GM19328 (cell line): ENCODE results near the gene SBNO2.
"Not testable (repeated sequence)": the region's sequence is repeated elsewhere in the genome, so short reads cannot be mapped to it uniquely, and the experiment has no call there.

Experiments used
- ATAC-seq: cut with Tn5 transposase; IDR thresholded peaks from one replicate; pipeline ENCODE4 v1.9.1; 2021; ENCODE audit warnings: mild to moderate bottlenecking, moderate library complexity; ENCODE audit not compliant: unreplicated experiment

Gene SBNO2

DNA sequence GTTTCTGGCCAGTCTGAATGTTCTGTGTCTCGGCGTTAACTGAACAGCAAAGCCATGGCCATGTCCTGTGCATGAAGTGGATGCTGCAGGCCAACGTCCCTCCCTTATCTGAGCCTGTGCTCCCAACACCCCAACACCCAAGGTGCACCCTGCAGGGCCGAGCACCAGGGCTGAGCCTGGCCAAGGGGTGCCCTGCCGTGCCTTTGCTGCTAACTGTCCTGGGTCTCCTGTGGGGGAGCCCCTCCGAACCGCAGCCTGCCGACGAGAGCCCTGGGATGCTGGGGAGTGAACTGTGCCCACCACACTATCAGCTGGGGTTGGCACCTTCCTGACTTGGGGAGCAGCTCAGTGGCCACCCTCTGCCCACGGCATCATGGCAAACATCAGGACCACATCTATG lies 52.7 kb downstream of the SBNO2 start:
- no peak for ATAC-seq

DNA sequence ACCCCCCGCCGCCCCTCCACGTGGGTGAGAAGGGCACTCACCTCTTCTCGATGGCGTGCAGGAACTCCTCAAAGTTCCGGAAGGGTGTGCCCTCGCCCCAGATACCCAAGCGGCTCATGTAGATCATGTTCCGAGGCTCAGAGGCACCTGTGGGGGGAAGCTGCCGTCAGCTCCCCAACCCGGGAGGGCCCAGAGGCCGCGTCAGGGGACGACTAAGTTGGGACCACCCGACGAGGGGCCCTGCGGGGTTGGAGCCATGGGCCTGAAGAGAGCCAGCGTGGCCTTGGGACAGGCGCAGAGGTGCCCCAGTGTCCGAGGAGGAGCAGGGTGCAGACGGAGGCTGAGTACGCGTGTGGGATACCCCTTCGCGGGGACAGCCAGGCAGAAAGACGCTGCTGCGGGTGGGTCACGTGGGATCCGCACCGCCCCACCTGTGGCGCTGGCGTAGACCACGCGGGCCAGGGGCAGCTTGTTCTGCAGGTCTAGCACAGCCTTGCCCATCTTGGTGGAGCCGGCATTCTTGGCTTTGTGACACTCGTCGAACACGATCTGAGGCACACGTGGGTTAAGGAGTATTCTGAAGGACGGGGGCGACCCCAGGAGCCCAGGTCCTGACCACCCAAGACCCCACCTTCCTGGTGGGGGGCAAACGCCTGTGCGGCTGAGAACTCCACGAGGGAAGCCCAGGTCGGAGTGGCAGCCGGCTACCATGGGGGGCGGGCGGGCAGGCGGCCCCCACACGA lies 54.4 kb downstream of the SBNO2 start:
- no peak for ATAC-seq

DNA sequence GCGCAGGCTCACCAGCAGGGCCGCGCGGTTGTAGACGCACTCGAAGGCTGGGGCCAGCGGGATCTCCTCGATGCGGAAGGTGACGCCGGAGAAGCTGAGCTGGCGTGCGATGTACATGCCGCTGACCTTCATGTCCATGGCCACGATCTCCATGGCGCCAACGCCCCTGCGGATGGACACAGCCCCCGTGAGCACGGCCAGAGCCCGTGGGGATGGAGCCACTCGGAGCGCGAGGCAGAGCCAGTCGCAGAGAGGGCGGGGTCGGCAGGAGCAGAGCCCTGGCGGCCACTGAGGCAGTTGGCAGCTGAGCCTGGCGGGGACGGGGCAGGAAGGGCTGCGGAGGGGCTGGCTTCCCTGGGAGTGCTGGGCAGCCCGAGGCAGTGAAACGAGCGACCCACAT lies 55.1 kb downstream of the SBNO2 start:
- ATAC-seq: no peak

- ATAC-seq: no peak
Observed at GRCh38 chr19:1117654-1118053, 56.4 kb downstream of the SBNO2 start.

GRCh38 chr19:1116726-1117581 lies 57.1 kb downstream of the SBNO2 start:
- no peak for ATAC-seq

DNA sequence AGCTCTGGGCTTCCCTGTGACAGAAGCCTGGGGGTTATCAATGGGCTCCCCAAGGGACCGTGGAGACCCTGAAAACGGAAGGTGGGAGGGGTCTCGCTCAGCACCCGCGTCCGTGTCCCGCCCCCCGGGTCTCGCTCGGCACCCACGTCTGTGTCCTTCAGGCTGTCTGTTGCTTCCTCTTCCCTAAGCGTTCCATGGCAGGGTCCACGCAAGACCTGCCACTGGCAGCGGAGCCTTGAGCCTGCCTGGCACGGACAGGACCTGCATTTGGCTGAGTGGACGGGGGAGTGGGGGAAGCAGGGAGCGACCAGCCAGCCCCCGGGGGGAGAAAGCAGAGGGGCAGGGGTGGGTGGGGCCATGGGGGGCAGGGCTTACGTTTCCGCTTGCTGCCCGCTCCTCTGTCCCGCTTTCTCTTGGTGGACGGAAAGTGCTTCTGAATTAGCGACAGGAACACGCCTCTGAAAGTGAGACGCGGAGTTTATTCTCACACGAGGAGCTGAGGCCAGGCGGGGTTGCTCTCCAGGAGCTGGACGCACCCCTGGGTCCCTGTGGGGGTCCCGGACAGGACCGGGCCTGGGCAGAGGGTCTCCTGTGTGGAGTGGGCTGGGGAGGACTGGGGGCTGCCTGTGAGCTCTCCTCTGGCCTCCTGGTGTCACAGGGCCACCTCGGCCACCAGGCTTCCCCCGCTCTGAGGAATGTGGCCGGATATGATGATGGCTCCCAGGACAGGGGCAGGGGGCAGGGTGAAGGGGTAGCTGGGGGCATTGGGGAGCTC lies 58.2 kb downstream of the SBNO2 start:
- ATAC-seq: no peak

DNA sequence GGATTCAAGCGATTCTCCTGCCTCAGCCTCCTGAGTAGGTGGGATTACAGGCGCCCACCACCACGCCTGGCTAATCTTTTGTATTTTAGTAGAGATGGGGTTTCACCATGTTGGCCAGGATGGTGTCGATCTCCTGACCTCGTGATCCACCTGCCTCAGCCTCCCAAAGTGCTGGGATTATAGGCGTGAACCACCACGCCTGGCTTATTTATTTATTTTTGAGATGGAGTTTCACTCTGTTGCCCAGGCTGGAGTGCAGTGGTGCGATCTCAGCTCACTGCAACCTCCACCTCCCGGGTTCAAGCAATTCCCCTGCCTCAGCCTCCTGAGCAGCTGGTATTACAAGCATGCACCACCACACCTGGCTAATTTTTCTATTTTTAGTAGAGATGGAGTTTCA lies 59.3 kb downstream of the SBNO2 start:
- not testable (repeated sequence) for ATAC-seq

DNA sequence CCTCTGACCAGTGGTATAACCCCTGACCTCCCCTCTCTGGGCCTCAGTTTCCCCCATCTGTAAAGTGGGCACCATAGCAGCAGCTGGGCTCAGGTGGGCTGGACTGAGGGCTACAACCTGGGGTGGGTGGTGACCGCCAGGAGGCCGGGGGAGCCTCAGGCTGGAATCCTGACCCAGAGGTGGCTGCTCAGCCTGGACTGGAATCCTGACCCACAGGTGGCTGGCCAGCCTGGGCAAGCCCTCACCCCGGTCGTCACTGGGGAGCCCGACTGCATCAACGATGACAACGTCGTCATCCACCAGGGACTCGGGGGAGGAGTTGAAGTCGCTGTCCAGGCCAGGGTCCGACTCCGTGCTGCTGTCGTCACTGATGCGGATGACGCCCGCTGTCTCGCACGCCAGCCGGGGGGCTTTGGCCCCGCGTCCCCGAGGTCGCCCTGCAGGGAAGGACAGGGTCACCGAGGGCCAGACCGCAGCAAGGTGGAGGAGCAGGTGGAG lies 60.0 kb downstream of the SBNO2 start:
- ATAC-seq: no peak

DNA sequence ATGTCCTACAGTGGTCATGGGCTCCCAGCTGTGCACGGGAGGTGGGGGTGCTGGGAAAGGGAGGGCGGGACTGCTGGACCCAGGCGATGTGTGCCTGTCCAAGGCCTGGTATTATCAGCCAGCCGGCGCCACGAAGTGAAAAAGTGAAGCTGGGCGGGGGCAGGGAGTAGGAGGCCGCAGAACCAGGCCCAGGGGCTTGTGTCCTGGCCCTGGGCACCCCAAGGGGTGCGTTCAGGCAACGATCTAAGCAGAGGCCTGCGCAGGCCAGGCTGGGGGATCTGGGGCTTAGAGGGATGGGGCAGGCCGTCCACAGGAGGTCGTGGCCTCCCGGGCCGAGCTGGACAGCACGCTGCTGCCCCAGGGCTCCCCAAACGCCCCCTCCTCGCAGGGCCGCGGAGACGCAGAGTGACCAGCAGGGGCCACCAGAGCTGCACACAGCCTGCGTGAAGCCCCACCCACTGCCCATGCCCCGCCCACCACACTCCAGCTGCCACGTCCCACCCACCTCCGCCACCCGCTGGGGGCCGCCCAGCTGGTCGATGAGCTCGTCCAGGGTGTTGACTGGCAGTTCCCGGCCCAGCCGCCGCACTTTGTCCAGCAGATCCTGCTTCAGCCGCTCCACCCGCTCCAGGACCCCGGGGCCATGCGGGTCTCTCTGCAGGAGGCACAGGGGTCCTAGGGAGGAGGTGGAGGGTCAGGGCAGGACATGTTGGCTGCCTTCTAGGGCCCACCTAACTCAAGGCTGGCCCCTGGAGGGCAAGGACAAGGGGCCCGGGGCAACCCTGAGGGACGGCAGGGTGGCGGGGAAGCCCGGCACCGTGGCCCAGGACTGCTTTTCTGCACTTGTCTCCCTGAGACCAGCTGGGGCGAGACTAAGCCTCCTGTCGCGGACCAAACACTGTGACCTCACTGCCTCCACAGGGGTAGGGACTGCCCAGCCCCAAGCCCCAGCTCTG lies 60.8 kb downstream of the SBNO2 start:
- no peak for ATAC-seq

- ATAC-seq: no peak
Observed at GRCh38 chr19:1112268-1113029, 61.6 kb downstream of the SBNO2 start.

DNA sequence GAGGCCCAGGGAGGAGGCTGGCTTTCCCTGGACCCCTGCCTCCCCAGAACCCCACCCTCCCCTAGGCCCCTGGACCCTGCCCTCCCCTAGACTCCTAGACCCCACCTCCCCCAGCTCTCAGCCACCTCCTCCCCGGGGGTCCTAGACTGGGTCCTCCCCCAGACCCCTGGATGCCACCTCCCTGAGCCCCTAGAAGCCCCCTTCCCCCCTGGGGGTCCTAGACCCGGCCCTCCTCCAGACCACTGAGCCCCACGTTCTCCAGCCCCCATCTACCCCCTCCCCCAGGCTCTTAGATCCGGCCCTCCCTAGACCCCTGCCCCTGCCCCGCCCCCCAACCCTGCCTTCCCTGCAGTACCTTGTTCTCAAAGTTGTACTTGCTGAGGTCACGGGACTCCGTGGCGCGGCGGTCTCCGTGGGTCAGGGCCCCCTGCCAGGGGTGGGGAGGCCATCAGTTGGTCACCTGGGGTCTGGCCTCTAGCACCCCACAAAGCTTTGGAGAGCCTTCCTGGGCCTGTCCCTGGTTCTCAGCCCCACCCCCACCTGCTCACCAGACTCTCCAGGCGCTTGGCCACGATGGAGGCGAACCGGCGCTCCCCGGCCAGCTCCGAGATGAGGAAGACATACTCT lies 62.3 kb downstream of the SBNO2 start:
- ATAC-seq: no peak

- ATAC-seq: no peak
Observed at GRCh38 chr19:1110809-1111640, 63.0 kb downstream of the SBNO2 start.

- no peak for ATAC-seq
Observed at GRCh38 chr19:1109697-1110671, 64.1 kb downstream of the SBNO2 start.

DNA sequence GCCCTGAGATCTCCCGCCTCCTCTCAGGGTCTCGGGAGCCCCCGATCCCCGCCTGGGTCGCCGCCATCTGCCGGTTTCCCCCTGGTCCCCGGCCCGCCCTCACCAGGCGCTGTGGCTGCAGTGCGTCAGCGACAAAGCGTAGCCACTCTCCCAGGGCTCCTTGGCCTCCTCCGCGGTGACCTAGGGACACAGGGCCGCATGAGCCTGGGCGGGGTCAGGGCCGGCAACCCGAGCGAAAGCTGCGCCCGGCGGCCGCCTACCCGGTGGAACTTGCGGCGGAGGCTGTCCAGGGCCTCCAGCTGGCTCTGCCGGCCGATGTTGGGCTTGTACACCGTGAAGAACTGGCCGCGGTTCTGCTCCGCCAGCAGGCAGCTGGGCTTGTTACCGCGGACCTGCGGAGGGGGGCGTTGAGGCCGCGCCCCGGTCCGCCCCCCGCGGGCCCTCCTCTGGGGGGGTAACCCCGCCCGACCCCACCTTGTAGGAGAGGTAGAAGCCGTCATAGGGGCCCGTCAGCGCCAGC lies 65.0 kb downstream of the SBNO2 start:
- no peak for ATAC-seq

GRCh38 chr19:1108291-1109031 lies 65.6 kb downstream of the SBNO2 start:
- no peak for ATAC-seq

GRCh38 chr19:1107661-1108261 lies 66.3 kb downstream of the SBNO2 start:
- no peak for ATAC-seq
